HEK293 (cell line): ENCODE measurements around the gene CREB3L1.

Source experiments
- CTCF ChIA-PET: fragments of 350-600 bp; formaldehyde crosslinking; extraction: SDS; loops from one replicate; lab custom pipeline; 2021; ENCODE audit warnings: antibody characterized with exemption; lab: Yijun Ruan, JAX
- POLR2A ChIA-PET: fragments of 300-600 bp; formaldehyde crosslinking; extraction: SDS; loops from one replicate; lab custom pipeline; 2020; ENCODE audit warnings: antibody characterized with exemption, inconsistent platforms; lab: Yijun Ruan, JAX
- H3K27ac ChIP-seq: fragments of 200-500 bp; sonication (Bioruptor generic); 2 replicates; pipeline ENCODE4 v1.5.1; 2014; ENCODE audit warnings: low read depth, low read length, control low read depth, inconsistent platforms; ENCODE audit errors: extremely low read depth
- H3K36me3 ChIP-seq, 2 experiments: fragments of 200-500 bp in 1 of 2; sonication (Bioruptor generic) in 1 of 2; 1 replicate in 1 of 2; 2 replicates in 1 of 2; pipeline ENCODE4 v1.5.1; 2014 to 2017; ENCODE audit warnings: inconsistent platforms in 2 of 2, low read length in 2 of 2; ENCODE audit not compliant: control insufficient read depth in 2 of 2, insufficient read depth in 1 of 2
- H3K4me1 ChIP-seq: fragments of 200-500 bp; sonication (Bioruptor generic); 2 replicates; pipeline ENCODE4 v1.5.1; 2014; ENCODE audit warnings: mild to moderate bottlenecking, low read length, inconsistent platforms; ENCODE audit not compliant: control insufficient read depth, insufficient read depth
- H3K4me3 ChIP-seq: 2 replicates; pipeline ENCODE4 v1.5.1; 2011; ENCODE audit warnings: low read depth, mild to moderate bottlenecking, control low read depth, low read length, moderate library complexity
- H3K9me3 ChIP-seq: fragments of 200-500 bp; sonication (Bioruptor generic); 2 replicates; pipeline ENCODE4 v1.5.1; 2014; ENCODE audit warnings: low read depth, low read length, inconsistent platforms; ENCODE audit not compliant: control insufficient read depth, insufficient read depth
- BCL11B ChIP-seq: fragments of 450-650 bp; formaldehyde crosslinking; IDR thresholded peaks from 2 replicates; pipeline ENCODE4 v1.5.1; 2016; ENCODE audit warnings: low read depth, missing biosample characterization, missing genetic modification characterization
- GLIS1 ChIP-seq: fragments of 450-650 bp; formaldehyde crosslinking; IDR thresholded peaks from 2 replicates; pipeline ENCODE4 v1.5.1; 2016; ENCODE audit warnings: missing biosample characterization, missing genetic modification characterization
- KLF10 ChIP-seq: fragments of 450-650 bp; IDR thresholded peaks from 2 replicates; pipeline ENCODE4 v1.5.1; 2018; ENCODE audit warnings: missing biosample characterization, mild to moderate bottlenecking, missing genetic modification characterization
- PATZ1 ChIP-seq: fragments of 450-650 bp; formaldehyde crosslinking; IDR thresholded peaks from 2 replicates; pipeline ENCODE4 v1.5.1; 2016; ENCODE audit warnings: missing biosample characterization, missing genetic modification characterization
- SALL2 ChIP-seq: fragments of 450-650 bp; formaldehyde crosslinking; IDR thresholded peaks from 2 replicates; pipeline ENCODE4 v1.5.0; 2017; ENCODE audit warnings: missing biosample characterization, mild to moderate bottlenecking, missing genetic modification characterization, borderline replicate concordance
- TCF7L2 ChIP-seq: IDR thresholded peaks from 2 replicates; pipeline ENCODE4 v1.6.1; 2011; ENCODE audit warnings: low read depth, mild to moderate bottlenecking, inconsistent platforms, low read length, moderate library complexity, borderline replicate concordance
- ZBTB48 ChIP-seq: fragments of 450-650 bp; formaldehyde crosslinking; IDR thresholded peaks from 2 replicates; pipeline ENCODE4 v1.5.1; 2016; ENCODE audit warnings: missing biosample characterization, missing genetic modification characterization
- ZBTB8A ChIP-seq: fragments of 450-650 bp; formaldehyde crosslinking; IDR thresholded peaks from 2 replicates; pipeline ENCODE4 v1.5.1; 2016; ENCODE audit warnings: missing biosample characterization, missing genetic modification characterization
- ZIC2 ChIP-seq: fragments of 450-650 bp; formaldehyde crosslinking; IDR thresholded peaks from 2 replicates; pipeline ENCODE4 v1.5.1; 2016; ENCODE audit warnings: missing biosample characterization, missing genetic modification characterization
- ZNF146 ChIP-seq: fragments of 450-650 bp; formaldehyde crosslinking; IDR thresholded peaks from 2 replicates; pipeline ENCODE4 v1.5.1; 2016; ENCODE audit warnings: missing biosample characterization, missing genetic modification characterization
- ZNF248 ChIP-seq: fragments of 450-650 bp; formaldehyde crosslinking; IDR thresholded peaks from 2 replicates; pipeline ENCODE4 v1.5.1; 2017; ENCODE audit warnings: missing biosample characterization, missing genetic modification characterization
- ZNF560 ChIP-seq: fragments of 450-650 bp; formaldehyde crosslinking; IDR thresholded peaks from 2 replicates; pipeline ENCODE4 v1.5.1; 2017; ENCODE audit warnings: missing biosample characterization, missing genetic modification characterization, borderline replicate concordance
- ZNF660 ChIP-seq: fragments of 450-650 bp; IDR thresholded peaks from 2 replicates; pipeline ENCODE4 v1.5.1; 2018; ENCODE audit warnings: missing biosample characterization, mild to moderate bottlenecking, missing genetic modification characterization
- ZNF830 ChIP-seq: fragments of 450-650 bp; IDR thresholded peaks from 2 replicates; pipeline ENCODE4 v1.5.0; 2018; ENCODE audit warnings: missing biosample characterization, missing genetic modification characterization, low read depth, mild to moderate bottlenecking, moderate library complexity
- TF ChIP-seq, protein P1 (sequence below): fragments of 450-650 bp; formaldehyde crosslinking; IDR thresholded peaks from 2 replicates; pipeline ENCODE4 v1.5.1; 2016; ENCODE audit warnings: missing biosample characterization, missing genetic modification characterization
- TF ChIP-seq, protein P2 (sequence below): fragments of 450-650 bp; formaldehyde crosslinking; IDR thresholded peaks from 2 replicates; pipeline ENCODE4 v1.5.1; 2016; ENCODE audit warnings: missing biosample characterization, missing genetic modification characterization
- TF ChIP-seq, protein P3 (sequence below): fragments of 450-650 bp; formaldehyde crosslinking; IDR thresholded peaks from 2 replicates; pipeline ENCODE4 v1.5.1; 2016; ENCODE audit warnings: missing biosample characterization, missing genetic modification characterization, borderline replicate concordance

The CREB3L1 gene

DNA sequence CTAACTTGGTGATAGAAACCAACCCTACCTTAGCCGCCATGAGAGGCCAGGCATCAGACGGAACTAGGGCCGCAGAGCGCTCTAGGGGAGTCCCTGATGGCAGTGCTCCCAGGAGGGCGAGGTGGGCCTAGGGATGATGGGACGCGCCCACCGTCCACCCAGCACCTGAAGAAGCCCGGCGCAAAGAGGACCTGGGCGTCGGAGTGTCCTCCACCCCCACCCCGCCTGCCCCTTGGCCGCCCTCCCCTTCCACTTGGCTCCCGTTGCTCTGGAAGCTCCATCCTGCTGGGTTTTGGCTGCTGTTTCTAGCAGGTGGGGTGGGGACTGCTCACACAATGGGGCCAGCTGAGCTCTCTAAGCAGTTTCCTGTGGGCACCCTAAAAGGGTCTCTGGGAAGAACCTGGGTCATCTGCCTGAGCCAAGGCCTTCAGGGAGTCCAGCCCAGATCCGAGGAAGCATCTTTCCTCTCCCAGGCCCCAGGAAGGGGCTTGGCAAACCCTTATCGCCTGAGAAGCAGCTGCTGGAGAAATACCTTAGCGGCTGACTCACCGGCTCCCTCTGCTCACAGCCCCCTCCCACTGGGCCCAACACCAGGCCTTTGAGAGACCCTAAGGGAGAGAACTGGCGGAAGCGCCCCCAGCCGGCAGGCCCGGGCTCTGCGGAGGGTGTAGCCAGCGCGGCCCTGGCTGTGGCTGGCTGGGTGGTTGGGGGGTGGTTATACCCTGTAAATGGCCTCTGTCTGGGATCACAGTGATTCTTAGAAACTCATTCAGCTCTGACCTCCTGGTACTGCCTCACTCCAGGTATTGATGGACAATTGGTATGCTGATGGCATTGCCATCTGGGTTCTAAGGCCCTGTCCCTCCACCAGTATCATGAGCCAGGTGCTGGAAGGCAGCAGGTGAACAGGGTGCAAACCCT is 19.3 kb downstream of the CREB3L1 start:
- TF ChIP-seq, protein P1, sequence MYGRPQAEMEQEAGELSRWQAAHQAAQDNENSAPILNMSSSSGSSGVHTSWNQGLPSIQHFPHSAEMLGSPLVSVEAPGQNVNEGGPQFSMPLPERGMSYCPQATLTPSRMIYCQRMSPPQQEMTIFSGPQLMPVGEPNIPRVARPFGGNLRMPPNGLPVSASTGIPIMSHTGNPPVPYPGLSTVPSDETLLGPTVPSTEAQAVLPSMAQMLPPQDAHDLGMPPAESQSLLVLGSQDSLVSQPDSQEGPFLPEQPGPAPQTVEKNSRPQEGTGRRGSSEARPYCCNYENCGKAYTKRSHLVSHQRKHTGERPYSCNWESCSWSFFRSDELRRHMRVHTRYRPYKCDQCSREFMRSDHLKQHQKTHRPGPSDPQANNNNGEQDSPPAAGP, result 0 out of 2 replicates have a peak, but pooled peaks have one; percentile 24
- TF ChIP-seq, protein P2, sequence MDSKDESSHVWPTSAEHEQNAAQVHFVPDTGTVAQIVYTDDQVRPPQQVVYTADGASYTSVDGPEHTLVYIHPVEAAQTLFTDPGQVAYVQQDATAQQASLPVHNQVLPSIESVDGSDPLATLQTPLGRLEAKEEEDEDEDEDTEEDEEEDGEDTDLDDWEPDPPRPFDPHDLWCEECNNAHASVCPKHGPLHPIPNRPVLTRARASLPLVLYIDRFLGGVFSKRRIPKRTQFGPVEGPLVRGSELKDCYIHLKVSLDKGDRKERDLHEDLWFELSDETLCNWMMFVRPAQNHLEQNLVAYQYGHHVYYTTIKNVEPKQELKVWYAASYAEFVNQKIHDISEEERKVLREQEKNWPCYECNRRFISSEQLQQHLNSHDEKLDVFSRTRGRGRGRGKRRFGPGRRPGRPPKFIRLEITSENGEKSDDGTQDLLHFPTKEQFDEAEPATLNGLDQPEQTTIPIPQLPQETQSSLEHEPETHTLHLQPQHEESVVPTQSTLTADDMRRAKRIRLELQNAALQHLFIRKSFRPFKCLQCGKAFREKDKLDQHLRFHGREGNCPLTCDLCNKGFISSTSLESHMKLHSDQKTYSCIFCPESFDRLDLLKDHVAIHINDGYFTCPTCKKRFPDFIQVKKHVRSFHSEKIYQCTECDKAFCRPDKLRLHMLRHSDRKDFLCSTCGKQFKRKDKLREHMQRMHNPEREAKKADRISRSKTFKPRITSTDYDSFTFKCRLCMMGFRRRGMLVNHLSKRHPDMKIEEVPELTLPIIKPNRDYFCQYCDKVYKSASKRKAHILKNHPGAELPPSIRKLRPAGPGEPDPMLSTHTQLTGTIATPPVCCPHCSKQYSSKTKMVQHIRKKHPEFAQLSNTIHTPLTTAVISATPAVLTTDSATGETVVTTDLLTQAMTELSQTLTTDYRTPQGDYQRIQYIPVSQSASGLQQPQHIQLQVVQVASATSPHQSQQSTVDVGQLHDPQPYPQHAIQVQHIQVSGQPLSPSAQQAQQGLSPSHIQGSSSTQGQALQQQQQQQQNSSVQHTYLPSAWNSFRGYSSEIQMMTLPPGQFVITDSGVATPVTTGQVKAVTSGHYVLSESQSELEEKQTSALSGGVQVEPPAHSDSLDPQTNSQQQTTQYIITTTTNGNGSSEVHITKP, result no peak
- TF ChIP-seq, protein P3, sequence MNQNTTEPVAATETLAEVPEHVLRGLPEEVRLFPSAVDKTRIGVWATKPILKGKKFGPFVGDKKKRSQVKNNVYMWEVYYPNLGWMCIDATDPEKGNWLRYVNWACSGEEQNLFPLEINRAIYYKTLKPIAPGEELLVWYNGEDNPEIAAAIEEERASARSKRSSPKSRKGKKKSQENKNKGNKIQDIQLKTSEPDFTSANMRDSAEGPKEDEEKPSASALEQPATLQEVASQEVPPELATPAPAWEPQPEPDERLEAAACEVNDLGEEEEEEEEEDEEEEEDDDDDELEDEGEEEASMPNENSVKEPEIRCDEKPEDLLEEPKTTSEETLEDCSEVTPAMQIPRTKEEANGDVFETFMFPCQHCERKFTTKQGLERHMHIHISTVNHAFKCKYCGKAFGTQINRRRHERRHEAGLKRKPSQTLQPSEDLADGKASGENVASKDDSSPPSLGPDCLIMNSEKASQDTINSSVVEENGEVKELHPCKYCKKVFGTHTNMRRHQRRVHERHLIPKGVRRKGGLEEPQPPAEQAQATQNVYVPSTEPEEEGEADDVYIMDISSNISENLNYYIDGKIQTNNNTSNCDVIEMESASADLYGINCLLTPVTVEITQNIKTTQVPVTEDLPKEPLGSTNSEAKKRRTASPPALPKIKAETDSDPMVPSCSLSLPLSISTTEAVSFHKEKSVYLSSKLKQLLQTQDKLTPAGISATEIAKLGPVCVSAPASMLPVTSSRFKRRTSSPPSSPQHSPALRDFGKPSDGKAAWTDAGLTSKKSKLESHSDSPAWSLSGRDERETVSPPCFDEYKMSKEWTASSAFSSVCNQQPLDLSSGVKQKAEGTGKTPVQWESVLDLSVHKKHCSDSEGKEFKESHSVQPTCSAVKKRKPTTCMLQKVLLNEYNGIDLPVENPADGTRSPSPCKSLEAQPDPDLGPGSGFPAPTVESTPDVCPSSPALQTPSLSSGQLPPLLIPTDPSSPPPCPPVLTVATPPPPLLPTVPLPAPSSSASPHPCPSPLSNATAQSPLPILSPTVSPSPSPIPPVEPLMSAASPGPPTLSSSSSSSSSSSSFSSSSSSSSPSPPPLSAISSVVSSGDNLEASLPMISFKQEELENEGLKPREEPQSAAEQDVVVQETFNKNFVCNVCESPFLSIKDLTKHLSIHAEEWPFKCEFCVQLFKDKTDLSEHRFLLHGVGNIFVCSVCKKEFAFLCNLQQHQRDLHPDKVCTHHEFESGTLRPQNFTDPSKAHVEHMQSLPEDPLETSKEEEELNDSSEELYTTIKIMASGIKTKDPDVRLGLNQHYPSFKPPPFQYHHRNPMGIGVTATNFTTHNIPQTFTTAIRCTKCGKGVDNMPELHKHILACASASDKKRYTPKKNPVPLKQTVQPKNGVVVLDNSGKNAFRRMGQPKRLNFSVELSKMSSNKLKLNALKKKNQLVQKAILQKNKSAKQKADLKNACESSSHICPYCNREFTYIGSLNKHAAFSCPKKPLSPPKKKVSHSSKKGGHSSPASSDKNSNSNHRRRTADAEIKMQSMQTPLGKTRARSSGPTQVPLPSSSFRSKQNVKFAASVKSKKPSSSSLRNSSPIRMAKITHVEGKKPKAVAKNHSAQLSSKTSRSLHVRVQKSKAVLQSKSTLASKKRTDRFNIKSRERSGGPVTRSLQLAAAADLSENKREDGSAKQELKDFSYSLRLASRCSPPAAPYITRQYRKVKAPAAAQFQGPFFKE (tag by site-specific recombination), result no peak
- TF ChIP-seq ZNF830 (tag by site-specific recombination) (no peak), ZNF146 (tag by site-specific recombination) (no peak), GLIS1 (tag by site-specific recombination) (peak; percentile 46), ZBTB48 (tag by site-specific recombination) (no peak), ZNF248 (tag by site-specific recombination) (no peak), ZIC2 (tag by site-specific recombination) (peak; percentile 75), ZNF560 (tag by site-specific recombination) (no peak), TCF7L2 (no peak), SALL2 (tag by site-specific recombination) (no peak), BCL11B (no peak), ZNF660 (tag by site-specific recombination) (0 out of 2 replicates have a peak, but pooled peaks have one; percentile 33), PATZ1 (tag by site-specific recombination) (peak; percentile 48), KLF10 (tag by site-specific recombination) (0 out of 2 replicates have a peak, but pooled peaks have one; percentile 27), ZBTB8A (tag by site-specific recombination) (no peak)
- TF ChIP-seq, all 188 proteins: peak for 6
- no peaks in the 10 kb centered on the region for H3K4me1 ChIP-seq

More for the DNA sequence above, 19.3 kb downstream of the CREB3L1 start:
- Histone ChIP-seq H3K36me3 (no peaks in the 10 kb centered on the region), H3K4me3 (no peak overlapping the region), H3K9me3 (no peaks in the 10 kb centered on the region), H3K27ac (no peak overlapping the region)
- POLR2A ChIA-PET, result interaction anchor here (0.6 to 3.3 kb wide), 4 partner anchors 23 to 54 kb away, joined by 3 to 28 read pairs (median 4); no protein-coding TSS in a partner anchor
- CTCF ChIA-PET, result interaction anchor here (0.5 to 4.5 kb wide), 19 partner anchors 8 to 242 kb away, joined by 3 to 91 read pairs (median 6); partner anchors contain the start of gene CREB3L1
